HG03565 (cell line): ENCODE measurements around the gene ATG16L2.

ENCODE experiments used
- ATAC-seq: cut with Tn5 transposase; IDR thresholded peaks from one replicate; pipeline ENCODE4 v1.9.1; 2021; ENCODE audit warnings: mild to moderate bottlenecking, moderate library complexity; ENCODE audit not compliant: unreplicated experiment

ATG16L2 gene

DNA sequence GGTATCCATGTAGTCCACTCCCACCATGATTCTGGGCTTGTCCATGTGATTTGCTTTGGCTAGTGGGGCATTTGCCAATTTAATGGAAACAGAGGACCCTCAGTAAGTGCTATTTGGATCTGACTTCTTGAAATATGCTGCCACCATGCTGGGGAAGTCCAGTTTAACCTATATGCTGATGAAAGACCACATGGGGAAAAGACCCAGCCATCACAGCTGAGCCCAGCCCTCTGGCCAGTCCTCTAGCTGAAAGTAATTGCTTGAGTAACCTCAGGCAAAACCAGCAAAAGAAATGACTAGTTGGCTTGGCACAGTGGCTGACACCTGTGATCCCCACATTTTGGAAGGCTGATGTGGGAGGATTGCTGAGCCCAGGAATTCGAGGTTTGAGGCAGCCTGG, 61.5 kb downstream of the ATG16L2 start:
- no peak for ATAC-seq

DNA sequence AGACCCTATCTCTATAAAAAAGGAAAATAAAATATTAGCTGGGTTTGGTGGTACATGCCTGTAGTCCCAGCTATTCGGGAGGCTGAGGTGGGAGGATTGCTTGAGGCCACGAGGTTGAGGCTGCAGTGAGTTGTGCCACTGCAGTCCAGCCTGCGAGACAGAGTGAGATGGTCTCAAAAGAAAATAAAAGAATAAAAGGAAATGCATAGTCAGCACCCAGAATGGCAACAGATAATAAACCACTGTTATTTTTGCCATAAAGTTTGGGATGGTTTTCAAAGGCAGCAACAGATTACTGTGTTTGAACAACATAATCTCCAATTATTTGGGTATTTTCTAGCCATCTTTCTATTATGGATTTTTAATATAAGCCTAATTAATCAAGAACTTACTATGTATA, 61.9 kb downstream of the ATG16L2 start:
- ATAC-seq = no peak
